ENCODE measurements around the gene TNFRSF11A.

DNA sequence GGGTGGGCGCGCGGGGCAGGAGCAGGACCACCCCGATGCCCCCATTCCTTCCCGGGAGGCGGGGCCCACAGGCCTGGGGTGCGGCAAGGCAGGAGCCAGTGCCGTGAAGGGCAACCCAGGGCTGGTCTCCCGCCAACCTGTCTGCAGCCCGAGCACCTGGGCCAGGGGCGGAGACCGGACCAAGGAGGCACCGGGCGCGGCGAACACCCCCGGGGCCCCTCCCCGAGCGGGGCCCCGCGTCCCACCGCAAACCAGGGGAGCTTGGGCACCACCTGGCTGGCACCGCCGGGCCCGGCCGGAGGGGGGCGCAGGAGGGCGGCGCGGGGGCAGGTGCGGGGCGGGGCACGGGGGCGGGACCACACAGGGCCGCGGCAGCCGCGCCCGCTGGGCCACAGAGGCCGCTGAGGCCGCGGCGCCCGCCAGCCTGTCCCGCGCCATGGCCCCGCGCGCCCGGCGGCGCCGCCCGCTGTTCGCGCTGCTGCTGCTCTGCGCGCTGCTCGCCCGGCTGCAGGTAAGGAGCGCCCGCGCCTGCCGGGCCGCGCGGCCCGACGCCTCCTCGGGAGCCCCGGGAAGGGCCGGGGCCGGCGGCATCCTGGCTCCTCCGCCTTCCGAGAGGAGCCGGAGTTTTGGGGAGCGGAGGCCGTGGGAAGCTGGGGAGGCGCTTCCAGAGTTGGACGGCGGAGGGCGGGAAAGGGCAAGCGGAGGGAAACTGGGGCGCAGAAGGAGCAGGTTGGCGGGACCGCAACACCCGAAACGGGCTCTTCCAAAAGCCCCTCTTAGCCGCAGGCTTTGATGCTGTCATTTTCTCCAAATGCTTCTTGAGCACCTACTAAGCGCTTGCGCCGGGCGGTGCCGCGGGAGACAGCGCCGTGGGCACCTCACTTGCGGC, at the start of gene TNFRSF11A:
- TF ChIP-seq, protein P1, sequence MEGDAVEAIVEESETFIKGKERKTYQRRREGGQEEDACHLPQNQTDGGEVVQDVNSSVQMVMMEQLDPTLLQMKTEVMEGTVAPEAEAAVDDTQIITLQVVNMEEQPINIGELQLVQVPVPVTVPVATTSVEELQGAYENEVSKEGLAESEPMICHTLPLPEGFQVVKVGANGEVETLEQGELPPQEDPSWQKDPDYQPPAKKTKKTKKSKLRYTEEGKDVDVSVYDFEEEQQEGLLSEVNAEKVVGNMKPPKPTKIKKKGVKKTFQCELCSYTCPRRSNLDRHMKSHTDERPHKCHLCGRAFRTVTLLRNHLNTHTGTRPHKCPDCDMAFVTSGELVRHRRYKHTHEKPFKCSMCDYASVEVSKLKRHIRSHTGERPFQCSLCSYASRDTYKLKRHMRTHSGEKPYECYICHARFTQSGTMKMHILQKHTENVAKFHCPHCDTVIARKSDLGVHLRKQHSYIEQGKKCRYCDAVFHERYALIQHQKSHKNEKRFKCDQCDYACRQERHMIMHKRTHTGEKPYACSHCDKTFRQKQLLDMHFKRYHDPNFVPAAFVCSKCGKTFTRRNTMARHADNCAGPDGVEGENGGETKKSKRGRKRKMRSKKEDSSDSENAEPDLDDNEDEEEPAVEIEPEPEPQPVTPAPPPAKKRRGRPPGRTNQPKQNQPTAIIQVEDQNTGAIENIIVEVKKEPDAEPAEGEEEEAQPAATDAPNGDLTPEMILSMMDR (IDR thresholded peaks at IDR 0.05): peak; percentile 33 to 50 (median 42)
- TF ChIP-seq POLR2A (IDR thresholded peaks at IDR 0.05) (no peak), EP300 (IDR thresholded peaks at IDR 0.05) (no peak), POLR2AphosphoS5 (IDR thresholded peaks at IDR 0.05) (no peak)
